GM23248 (cell line): ENCODE results near the gene CDH4. TPM values are rescaled to one million over a fixed set of nuclear protein-coding genes. Genes with fewer than 3 reads are reported as not detected.

Source experiments
- DNase-seq: peaks from one replicate; pipeline ENCODE4 v3.0.0-alpha.2; 2015
- H2AFZ ChIP-seq: fragments of 200-600 bp; sonication (generic); 2 replicates; pipeline ENCODE4 v1.6.1; 2016; ENCODE audit warnings: antibody characterized with exemption
- H3F3A ChIP-seq: fragments of 200-600 bp; sonication (generic); 2 replicates; pipeline ENCODE4 v1.6.1; 2016; ENCODE audit warnings: mild to moderate bottlenecking, antibody characterized with exemption, mixed run types; ENCODE audit not compliant: insufficient read depth
- H3K27ac ChIP-seq: fragments of 200-600 bp; sonication (generic); 2 replicates; pipeline ENCODE4 v1.5.1; 2016; ENCODE audit warnings: mild to moderate bottlenecking
- H3K27me3 ChIP-seq: fragments of 200-600 bp; sonication (generic); replicated peaks from 2 replicates; pipeline ENCODE4 v1.6.1; 2016; ENCODE audit warnings: mild to moderate bottlenecking; ENCODE audit not compliant: insufficient read depth
- H3K36me3 ChIP-seq: fragments of 200-600 bp; sonication (generic); 2 replicates; pipeline ENCODE4 v1.6.1; 2016; ENCODE audit warnings: low read depth, mild to moderate bottlenecking
- H3K4me1 ChIP-seq: fragments of 200-600 bp; sonication (generic); 2 replicates; pipeline ENCODE4 v1.6.1; 2016; ENCODE audit warnings: mild to moderate bottlenecking; ENCODE audit not compliant: insufficient read depth
- H3K4me2 ChIP-seq: fragments of 200-600 bp; sonication (generic); one replicate; pipeline ENCODE4 v1.6.1; 2016; ENCODE audit warnings: mild to moderate bottlenecking; ENCODE audit not compliant: unreplicated experiment
- H3K4me3 ChIP-seq: fragments of 200-600 bp; sonication (generic); 2 replicates; pipeline ENCODE4 v1.5.1; 2016; ENCODE audit warnings: mild to moderate bottlenecking
- H3K79me2 ChIP-seq: fragments of 200-600 bp; sonication (generic); 2 replicates; pipeline ENCODE4 v1.6.1; 2016; ENCODE audit warnings: mild to moderate bottlenecking; ENCODE audit not compliant: insufficient read depth
- H3K9ac ChIP-seq: fragments of 200-600 bp; sonication (generic); 2 replicates; pipeline ENCODE4 v1.6.1; 2016; ENCODE audit warnings: mild to moderate bottlenecking
- H3K9me2 ChIP-seq: fragments of 200-600 bp; sonication (generic); 2 replicates; pipeline ENCODE4 v1.6.1; 2016; ENCODE audit warnings: mixed run types, mild to moderate bottlenecking, moderate library complexity; ENCODE audit not compliant: insufficient read depth
- H3K9me3 ChIP-seq: fragments of 200-600 bp; sonication (generic); one replicate; pipeline ENCODE4 v1.6.1; 2017; ENCODE audit warnings: low read depth
- H4K20me1 ChIP-seq: fragments of 200-600 bp; sonication (generic); 2 replicates; pipeline ENCODE4 v1.6.0; 2016; ENCODE audit not compliant: insufficient read depth
- EZH2 ChIP-seq: fragments of 200-600 bp; sonication (generic); IDR thresholded peaks from 2 replicates; pipeline ENCODE4 v1.6.1; 2018; ENCODE audit warnings: antibody characterized with exemption, mild to moderate bottlenecking; ENCODE audit not compliant: insufficient read depth, poor library complexity, severe bottlenecking
- EZH2phosphoT487 ChIP-seq: fragments of 200-600 bp; sonication (generic); IDR thresholded peaks from 2 replicates; pipeline ENCODE4 v1.6.1; 2018; ENCODE audit warnings: antibody characterized with exemption, moderate library complexity, mild to moderate bottlenecking, low read depth; ENCODE audit not compliant: insufficient read depth
- WGBS, 2 experiments: methylation state at CpG; one replicate each; pipeline ENCODE4 v1.1.6; 2015 to 2017; ENCODE audit warnings: low lambda C conversion rate in 2 of 2, low coverage in 1 of 2; ENCODE audit errors: missing lambda C conversion rate in 2 of 2; 5-methylcytosine and 5-hydroxymethylcytosine counted together
- in situ Hi-C: fragments of 300-500 bp; cut with MboI; formaldehyde crosslinking; loops from 2 replicates; pipeline ENCODE4 v1.15.0; 2020
- polyA plus RNA-seq: library from polyadenylated mRNA; unstranded; fragments of >200 nt; fragmentation: Nextera tagmentation; extraction: Ambion mirVana; gene quantifications from 2 replicates; pipeline ENCODE4 v1.2.1, GENCODE V29; 2016
- total RNA-seq: library from RNA; depleted of rRNA; stranded (reverse); fragments of >200 nt; shearing (Covaris generic); gene quantifications from 2 replicates; pipeline ENCODE4 v1.2.3, GENCODE V29; 2014

CDH4 gene
- total and polyA plus RNA-seq, 2 experiments from 2014 or later: 1.1 to 3.9 TPM

- 51 to 54% methylated on average over 16 of the region's 16 CpGs for WGBS, 2 experiments
- Histone ChIP-seq H3F3A (no peaks in the 10 kb centered on the region), H3K4me2 (no peak overlapping the region), H3K36me3 (no peaks in the 10 kb centered on the region), H3K79me2 (no peaks in the 10 kb centered on the region), H2AFZ (no peak overlapping the region), H3K27me3 (0 out of 2 replicates have a peak, but pooled peaks cover 3% of the 10 kb centered on the region), H3K27ac (no peak overlapping the region), H4K20me1 (no peaks in the 10 kb centered on the region), H3K4me3 (no peak overlapping the region), H3K9me2 (no peaks in the 10 kb centered on the region), H3K9me3 (no peaks in the 10 kb centered on the region), H3K9ac (no peak overlapping the region), H3K4me1 (no peaks in the 10 kb centered on the region)
- in situ Hi-C loops: no loop called here
- TF ChIP-seq EZH2phosphoT487 (no peak), EZH2 (no peak)
- no peak for DNase-seq
Measured at GRCh38 chr20:61702246-61702645, 450.2 kb downstream of the CDH4 start.

GRCh38 chr20:61704661-61705060, 452.6 kb downstream of the CDH4 start:
- Histone ChIP-seq H4K20me1 (no peaks in the 10 kb centered on the region), H3K36me3 (no peaks in the 10 kb centered on the region), H3F3A (no peaks in the 10 kb centered on the region), H3K9me3 (no peaks in the 10 kb centered on the region), H2AFZ (no peak overlapping the region), H3K9me2 (no peaks in the 10 kb centered on the region), H3K27me3 (0 out of 2 replicates have a peak, but pooled peaks cover 3% of the 10 kb centered on the region), H3K27ac (no peak overlapping the region), H3K79me2 (no peaks in the 10 kb centered on the region), H3K4me2 (no peak overlapping the region), H3K4me1 (no peaks in the 10 kb centered on the region), H3K4me3 (no peak overlapping the region), H3K9ac (no peak overlapping the region)
- TF ChIP-seq EZH2phosphoT487 (no peak), EZH2 (no peak)
- no peak for DNase-seq
- 26 to 30% methylated on average over 7 of the region's 7 CpGs for WGBS, 2 experiments
- in situ Hi-C loops: no loop called here

DNA sequence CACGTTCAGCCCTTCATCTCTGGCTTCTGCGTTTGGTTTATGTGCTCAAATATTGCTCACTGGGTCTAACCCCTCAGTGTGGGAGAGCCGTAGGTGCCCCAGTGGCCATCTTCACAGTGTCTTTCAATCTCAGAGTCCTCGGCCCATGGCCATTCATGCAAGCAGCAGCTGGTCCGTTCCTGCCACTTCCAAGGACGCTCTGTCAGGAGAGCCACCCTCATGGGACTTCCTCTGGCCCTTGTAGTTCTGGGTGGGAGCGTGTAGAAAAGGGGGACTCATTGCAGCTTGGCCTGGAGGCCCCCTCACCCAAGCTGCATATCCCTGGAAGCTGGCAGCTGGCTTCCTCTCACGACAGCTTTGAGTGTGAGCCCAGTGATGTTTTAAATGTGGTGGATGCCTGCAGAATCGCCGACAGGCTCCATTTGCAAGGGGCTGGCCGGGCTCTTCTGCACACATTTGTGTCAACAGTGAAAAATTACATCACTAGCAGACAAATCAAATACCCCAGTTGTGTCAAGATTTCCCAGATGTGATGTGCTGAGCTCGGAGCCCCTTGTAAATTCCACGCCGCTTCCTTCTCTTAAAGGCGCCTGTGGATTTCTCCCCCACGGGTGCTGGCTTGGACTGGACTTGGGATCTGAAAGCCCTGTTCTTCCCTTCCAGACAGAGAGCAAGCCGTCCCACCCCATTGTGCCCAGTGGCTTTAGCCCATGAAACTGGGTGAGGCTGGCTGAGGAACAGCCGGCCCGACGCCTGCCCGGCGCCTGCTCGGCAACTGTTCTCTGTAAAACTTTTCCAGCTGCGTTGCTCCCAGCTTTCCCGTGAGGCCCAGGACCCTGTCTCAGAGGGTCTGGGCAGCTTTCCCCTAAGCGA, 453.6 kb downstream of the CDH4 start:
- Histone ChIP-seq H3F3A (no peaks in the 10 kb centered on the region), H3K36me3 (no peaks in the 10 kb centered on the region), H3K9ac (no peak overlapping the region), H3K4me2 (no peak overlapping the region), H3K9me2 (no peaks in the 10 kb centered on the region), H3K4me1 (no peaks in the 10 kb centered on the region), H3K27me3 (0 out of 2 replicates have a peak, but pooled peaks cover 3% of the 10 kb centered on the region), H3K9me3 (no peaks in the 10 kb centered on the region), H3K27ac (no peak overlapping the region), H4K20me1 (no peaks in the 10 kb centered on the region), H2AFZ (no peak overlapping the region), H3K4me3 (no peak overlapping the region), H3K79me2 (no peaks in the 10 kb centered on the region)
- DNase-seq: no peak
- TF ChIP-seq EZH2phosphoT487 (no peak), EZH2 (no peak)
- 13 to 16% methylated on average over 26 of the region's 26 CpGs for WGBS, 2 experiments
- in situ Hi-C loops: no loop called here

DNA sequence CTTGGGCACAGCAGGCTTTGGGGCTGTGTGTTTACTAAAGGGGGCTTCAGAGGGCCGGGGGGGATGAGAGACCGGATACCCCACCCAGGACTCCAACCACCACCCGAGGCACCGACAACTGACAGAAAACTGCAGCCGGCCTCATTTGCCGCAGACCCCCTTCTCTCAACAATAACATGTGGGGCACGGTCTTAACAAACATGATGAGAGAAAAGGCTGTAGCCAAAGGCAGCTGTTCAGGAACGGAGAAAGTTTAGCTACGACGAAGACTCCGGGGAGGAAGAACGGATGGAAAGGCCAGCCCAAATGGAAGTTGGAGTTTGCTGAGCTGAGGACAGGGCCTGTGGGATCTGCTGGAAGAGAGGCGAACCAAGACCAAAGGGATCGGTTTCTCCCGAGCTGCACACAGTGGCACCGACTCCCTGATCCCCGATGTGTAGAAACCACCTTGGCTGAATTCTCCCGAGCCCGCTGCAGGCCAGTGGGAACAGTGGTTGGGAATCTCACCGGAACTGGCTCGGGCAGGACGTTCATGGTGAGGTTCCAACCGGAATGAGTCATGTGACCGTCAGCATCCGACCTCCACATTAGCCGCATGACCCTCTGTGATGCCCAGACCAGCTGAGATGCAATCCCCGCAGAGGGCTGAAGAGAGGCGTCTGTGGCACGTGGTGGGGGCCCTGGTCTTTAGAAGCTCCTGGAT, 454.3 kb downstream of the CDH4 start:
- H3K4me3 ChIP-seq: no peak overlapping the region
- H3K9me3 ChIP-seq: no peaks in the 10 kb centered on the region
- H3K27me3 ChIP-seq: 0 out of 2 replicates have a peak, but pooled peaks cover 3% of the 10 kb centered on the region
- no peaks in the 10 kb centered on the region for H3K4me1 ChIP-seq
- in situ Hi-C loops: no loop called here
- no peaks in the 10 kb centered on the region for H3K36me3 ChIP-seq
- no peak overlapping the region for H3K27ac ChIP-seq
- no peak for DNase-seq
- 36 to 40% methylated on average over 29 of the region's 29 CpGs for WGBS, 2 experiments
- no peak overlapping the region for H3K4me2 ChIP-seq
- no peak for TF ChIP-seq EZH2
- no peak for TF ChIP-seq EZH2phosphoT487
- H2AFZ ChIP-seq: no peak overlapping the region
- H4K20me1 ChIP-seq: no peaks in the 10 kb centered on the region
- H3K79me2 ChIP-seq: no peaks in the 10 kb centered on the region
- H3F3A ChIP-seq: no peaks in the 10 kb centered on the region
- H3K9ac ChIP-seq: no peak overlapping the region
- H3K9me2 ChIP-seq: no peaks in the 10 kb centered on the region
